ENCODE data around the gene RFC2.
"Not testable (repeated sequence)": the region's sequence is repeated elsewhere in the genome, so short reads cannot be mapped to it uniquely, and the experiment has no call there.

Gene RFC2

GRCh38 chr7:74282748-74283459, 28.7 kb upstream of the RFC2 start:
- no peak for DNase-seq

- no peak for DNase-seq
These were observed 26.8 kb upstream of the RFC2 start for GRCh38 chr7:74280985-74281384.

GRCh38 chr7:74277636-74278035, 23.4 kb upstream of the RFC2 start:
- no peak for DNase-seq

GRCh38 chr7:74275401-74275881, 21.2 kb upstream of the RFC2 start:
- no peak for DNase-seq

GRCh38 chr7:74272305-74273038, 18.3 kb upstream of the RFC2 start:
- peak; percentile 62 for DNase-seq

GRCh38 chr7:74271742-74272141, 17.5 kb upstream of the RFC2 start:
- DNase-seq: no peak

- peak; percentile 56 for DNase-seq
These were observed 15.6 kb upstream of the RFC2 start for GRCh38 chr7:74269757-74270277.

GRCh38 chr7:74267756-74268565, 13.8 kb upstream of the RFC2 start:
- DNase-seq: no peak

GRCh38 chr7:74266191-74266963, 12.2 kb upstream of the RFC2 start:
- DNase-seq: no peak

GRCh38 chr7:74263399-74264120, 9.4 kb upstream of the RFC2 start:
- DNase-seq: no peak

GRCh38 chr7:74262639-74263398, 8.6 kb upstream of the RFC2 start:
- no peak for DNase-seq

- no peak for DNase-seq
These were observed 4.4 kb upstream of the RFC2 start for GRCh38 chr7:74258639-74259038.

GRCh38 chr7:74256491-74257408, 2.6 kb upstream of the RFC2 start:
- no peak for DNase-seq

GRCh38 chr7:74255461-74255860, 1.3 kb upstream of the RFC2 start:
- DNase-seq: not testable (repeated sequence)

GRCh38 chr7:74254858-74255379, 720 bp upstream of the RFC2 start:
- DNase-seq: peak; percentile 20

GRCh38 chr7:74253835-74254128, 417 bp downstream of the RFC2 start:
- DNase-seq: no peak

GRCh38 chr7:74253331-74253730, 868 bp downstream of the RFC2 start:
- DNase-seq: no peak

GRCh38 chr7:74252893-74253292, 1.3 kb downstream of the RFC2 start:
- no peak for DNase-seq

GRCh38 chr7:74249058-74249457, 5.1 kb downstream of the RFC2 start:
- not testable (repeated sequence) for DNase-seq

GRCh38 chr7:74248156-74248555, 6.0 kb downstream of the RFC2 start:
- DNase-seq: no peak
